Activated CD4-positive, alpha-beta T cell treated with anti-CD3 and anti-CD28 coated beads for 36 hours (primary cell): ENCODE data around the gene PSAPL1. TPM values are rescaled to one million over a fixed set of nuclear protein-coding genes. Genes with fewer than 3 reads are reported as not detected.
A peak's percentile ranks its signal among the peaks of the same experiment; 100 is the strongest.

Source experiments
- ATAC-seq: fragments of 200-7000 bp; cut with Tn5 transposase; one replicate; pipeline ENCODE4 v1.10.0; 2021; ENCODE audit warnings: mild to moderate bottlenecking, moderate library complexity
- CTCF ChIA-PET: fragments of 350-600 bp; sonication (Branson Sonifier 250); formaldehyde crosslinking; loops from one replicate; lab custom pipeline; 2021; ENCODE audit warnings: antibody characterized with exemption; lab: Charles Lee
- POLR2A ChIA-PET: fragments of 350-600 bp; sonication (Branson Sonifier 250); formaldehyde crosslinking; loops from one replicate; lab custom pipeline; 2021; ENCODE audit warnings: antibody characterized with exemption, inconsistent platforms; lab: Charles Lee
- DNase-seq: peaks from one replicate; pipeline ENCODE4 v3.0.0-alpha.2; 2020
- H3K27ac Mint-ChIP-seq: one replicate; pipeline ENCODE4 v1.8.0; 2021; ENCODE audit warnings: mixed read lengths
- H3K27me3 Mint-ChIP-seq: one replicate; pipeline ENCODE4 v1.8.0; 2021; ENCODE audit warnings: mixed read lengths
- H3K36me3 Mint-ChIP-seq: one replicate; pipeline ENCODE4 v1.8.0; 2021; ENCODE audit warnings: low read depth, mixed read lengths
- H3K4me1 Mint-ChIP-seq: one replicate; pipeline ENCODE4 v1.8.0; 2021; ENCODE audit warnings: mixed read lengths
- H3K4me3 Mint-ChIP-seq: one replicate; pipeline ENCODE4 v1.8.0; 2021; ENCODE audit warnings: mild to moderate bottlenecking, moderate library complexity, mixed read lengths
- H3K9me3 Mint-ChIP-seq: one replicate; pipeline ENCODE4 v1.8.0; 2021; ENCODE audit warnings: low read depth, mixed read lengths
- intact Hi-C, 2 experiments: fragments of 100-400 bp; cut with DNase I in 1 of 2; cut with micrococcal nuclease in 1 of 2; formaldehyde crosslinking; loops; one replicate each; pipeline versions ENCODE4 v1.14.2 to v1.15.1; 2022 to 2024; cut with DNase I, micrococcal nuclease
- total RNA-seq, 2 experiments: library from RNA; stranded (reverse); gene quantifications; one replicate each; pipeline ENCODE4 v1.2.3, GENCODE V29; 2021

PSAPL1 gene
- total RNA-seq, 2 experiments from 2014 or later = not detected

DNA sequence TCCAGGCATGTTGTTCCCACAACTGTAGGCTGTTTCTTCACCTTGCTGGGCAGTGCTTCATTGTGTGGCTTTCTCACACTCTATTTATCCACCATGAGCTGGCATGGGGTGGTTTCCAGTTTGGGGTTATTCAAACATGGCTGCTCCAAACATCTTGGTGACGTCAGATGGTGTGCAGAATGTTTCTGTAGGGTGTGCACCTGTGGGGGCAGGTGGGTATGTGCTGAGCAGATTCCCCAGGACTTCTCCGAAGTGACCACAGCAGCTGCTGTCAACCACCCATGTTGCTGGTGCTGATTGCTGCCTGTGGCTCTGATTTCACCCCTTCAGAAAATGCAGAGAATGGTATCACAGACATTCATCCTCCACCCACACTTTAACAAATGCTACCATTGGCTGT is 5.0 kb upstream of the PSAPL1 start:
- CTCF ChIA-PET = no interaction called here
- Mint-ChIP-seq H3K4me1 (no peaks in the 10 kb centered on the region), H3K36me3 (no peaks in the 10 kb centered on the region), H3K4me3 (no peak overlapping the region), H3K27ac (no peak overlapping the region), H3K9me3 (no peaks in the 10 kb centered on the region), H3K27me3 (peaks cover 11% of the 10 kb centered on the region)
- POLR2A ChIA-PET = no interaction called here
- intact Hi-C loops = no loop called here
- ATAC-seq (no peak), DNase-seq (no peak)

DNA sequence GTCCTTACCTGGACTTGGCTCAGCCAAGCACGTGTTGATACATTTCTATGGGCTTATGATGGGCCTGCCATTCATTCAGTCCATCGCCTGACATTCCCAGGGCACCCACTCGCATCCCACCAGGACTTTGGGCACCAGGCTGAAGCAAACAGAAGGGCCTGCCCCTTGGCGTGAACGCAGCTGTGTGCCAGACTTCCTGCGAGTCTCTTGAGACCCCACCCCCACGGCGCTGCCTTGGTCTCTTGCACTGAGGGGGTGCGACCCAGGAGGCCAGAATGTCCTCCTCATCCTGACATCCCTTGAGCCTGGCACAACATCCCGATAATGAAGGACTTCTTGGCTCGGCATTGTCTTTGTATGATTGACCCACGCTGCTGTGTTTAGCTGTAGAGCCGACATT is 1.5 kb upstream of the PSAPL1 start:
- no peaks in the 10 kb centered on the region for H3K9me3 Mint-ChIP-seq
- peaks cover 2% of the 10 kb centered on the region for H3K27me3 Mint-ChIP-seq
- intact Hi-C loops = no loop called here
- H3K36me3 Mint-ChIP-seq = no peaks in the 10 kb centered on the region
- CTCF ChIA-PET = no interaction called here
- H3K4me3 Mint-ChIP-seq = no peak overlapping the region
- POLR2A ChIA-PET = no interaction called here
- H3K27ac Mint-ChIP-seq = no peak overlapping the region
- no peaks in the 10 kb centered on the region for H3K4me1 Mint-ChIP-seq
- DNase-seq = no peak
- no peak for ATAC-seq

DNA sequence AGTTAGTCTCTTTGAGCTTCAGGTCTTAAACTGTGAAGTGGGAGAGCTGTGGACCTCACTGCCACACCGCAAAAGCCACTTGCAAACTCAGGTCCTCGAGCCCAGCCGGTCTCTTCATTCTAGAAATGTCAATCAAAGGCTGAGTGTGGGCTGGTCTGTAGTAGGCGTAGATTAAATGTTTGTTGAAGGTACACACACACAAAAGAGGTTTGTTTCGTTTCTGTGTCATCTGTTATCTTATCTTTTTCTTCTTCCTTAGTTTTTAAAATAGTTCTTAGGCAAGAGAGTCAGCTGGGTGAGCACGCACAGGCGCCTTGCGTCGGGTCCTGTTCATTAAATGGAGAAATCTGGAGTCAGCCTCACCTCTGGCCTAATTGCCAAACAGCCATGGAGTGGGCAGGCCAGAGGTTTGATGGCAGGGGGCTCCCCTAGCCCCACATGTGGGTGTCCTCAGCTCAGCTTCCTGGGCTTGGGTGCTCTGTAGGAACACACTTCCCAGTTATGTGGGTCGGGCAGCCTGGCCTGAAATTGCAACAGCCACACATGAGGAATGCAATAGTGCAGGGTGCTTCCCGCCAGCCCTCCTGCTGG is 836 bp upstream of the PSAPL1 start:
- ATAC-seq (no peak), DNase-seq (no peak)
- Mint-ChIP-seq H3K36me3 (no peaks in the 10 kb centered on the region), H3K27me3 (peaks cover 2% of the 10 kb centered on the region), H3K27ac (no peak overlapping the region), H3K4me3 (no peak overlapping the region), H3K4me1 (no peaks in the 10 kb centered on the region), H3K9me3 (no peaks in the 10 kb centered on the region)
- ChIA-PET CTCF (interaction anchor here (0.6 kb wide), 1 partner anchor 1442 kb away, joined by 3 read pairs; no protein-coding TSS in a partner anchor), POLR2A (no interaction called here)
- intact Hi-C loops = no loop called here

DNA sequence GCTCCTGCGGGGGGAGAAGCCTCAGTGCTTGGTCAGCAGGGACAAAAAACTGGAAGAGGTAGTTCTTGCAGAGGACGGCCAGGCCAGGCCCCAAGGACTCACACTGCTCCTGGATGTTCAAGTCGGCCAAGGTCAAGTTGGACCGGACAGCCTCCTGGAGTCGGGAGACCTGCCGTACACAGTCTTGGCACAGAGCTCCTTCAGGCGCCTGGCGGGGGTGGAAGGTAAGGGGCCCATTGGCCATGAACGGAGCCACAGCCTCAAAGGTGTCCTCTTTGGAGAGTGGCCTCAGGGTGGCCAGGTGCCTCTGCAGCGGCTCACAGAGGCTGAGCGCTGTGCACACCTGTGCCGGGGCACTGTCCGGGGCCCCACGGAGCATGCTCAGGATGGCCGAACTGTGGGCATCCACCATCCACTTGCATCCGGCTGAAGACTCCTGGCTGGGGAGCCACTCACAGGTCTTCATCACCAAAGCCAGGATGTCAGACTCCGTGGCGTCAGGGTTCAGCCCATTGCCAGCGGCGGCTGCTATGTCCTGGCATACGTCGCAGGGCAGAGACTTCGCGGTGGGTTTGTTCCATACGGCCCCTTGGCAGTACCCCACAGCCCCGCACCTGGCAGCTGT is 477 bp downstream of the PSAPL1 start:
- DNase-seq (no peak), ATAC-seq (no peak)
- intact Hi-C loops = no loop called here
- Mint-ChIP-seq H3K27me3 (peaks cover 2% of the 10 kb centered on the region), H3K27ac (no peak overlapping the region), H3K9me3 (no peaks in the 10 kb centered on the region), H3K4me1 (no peaks in the 10 kb centered on the region), H3K4me3 (no peak overlapping the region), H3K36me3 (no peaks in the 10 kb centered on the region)
- POLR2A ChIA-PET = no interaction called here
- CTCF ChIA-PET = no interaction called here

DNA sequence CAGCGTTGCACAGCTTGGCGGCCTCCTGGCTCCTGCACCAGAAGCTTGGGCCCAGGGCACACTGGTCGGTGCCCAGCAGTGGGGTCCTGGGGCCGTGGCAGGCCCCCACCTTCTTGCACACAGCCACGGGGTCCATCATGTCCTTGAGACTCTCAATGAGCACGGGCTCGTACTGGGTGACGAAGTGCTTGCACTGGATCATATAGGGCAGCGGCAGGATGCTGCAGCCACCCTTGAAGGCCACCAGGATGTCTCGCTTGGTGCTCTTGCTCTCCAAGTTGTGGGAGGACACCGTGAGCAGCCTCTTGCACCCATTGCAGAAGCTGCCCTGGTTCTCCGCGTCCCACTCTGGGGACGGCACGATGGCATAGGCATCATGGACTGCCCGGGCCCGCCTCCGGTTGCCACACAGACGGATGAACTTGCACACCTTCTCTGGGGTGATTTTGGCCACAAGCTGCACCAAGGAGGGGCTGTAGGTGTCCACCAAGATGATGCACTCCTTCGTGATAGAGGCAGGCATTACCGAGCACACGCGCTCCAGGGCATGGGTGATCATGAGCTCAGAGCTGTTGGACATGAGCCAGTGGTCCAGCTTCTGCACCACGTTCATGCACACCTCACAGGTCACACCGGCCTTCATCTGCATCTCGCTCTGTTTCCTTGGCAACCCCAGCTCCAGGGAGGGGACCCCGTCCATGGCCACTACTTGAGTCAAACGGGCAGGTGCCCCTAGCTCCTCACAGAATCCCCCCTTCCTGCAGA is 1.2 kb downstream of the PSAPL1 start:
- Mint-ChIP-seq H3K4me3 (no peak overlapping the region), H3K9me3 (no peaks in the 10 kb centered on the region), H3K4me1 (no peaks in the 10 kb centered on the region), H3K27me3 (peaks cover 2% of the 10 kb centered on the region), H3K36me3 (no peaks in the 10 kb centered on the region), H3K27ac (no peak overlapping the region)
- ATAC-seq (no peak), DNase-seq (no peak)
- ChIA-PET POLR2A (no interaction called here), CTCF (no interaction called here)
- intact Hi-C loops = no loop called here

DNA sequence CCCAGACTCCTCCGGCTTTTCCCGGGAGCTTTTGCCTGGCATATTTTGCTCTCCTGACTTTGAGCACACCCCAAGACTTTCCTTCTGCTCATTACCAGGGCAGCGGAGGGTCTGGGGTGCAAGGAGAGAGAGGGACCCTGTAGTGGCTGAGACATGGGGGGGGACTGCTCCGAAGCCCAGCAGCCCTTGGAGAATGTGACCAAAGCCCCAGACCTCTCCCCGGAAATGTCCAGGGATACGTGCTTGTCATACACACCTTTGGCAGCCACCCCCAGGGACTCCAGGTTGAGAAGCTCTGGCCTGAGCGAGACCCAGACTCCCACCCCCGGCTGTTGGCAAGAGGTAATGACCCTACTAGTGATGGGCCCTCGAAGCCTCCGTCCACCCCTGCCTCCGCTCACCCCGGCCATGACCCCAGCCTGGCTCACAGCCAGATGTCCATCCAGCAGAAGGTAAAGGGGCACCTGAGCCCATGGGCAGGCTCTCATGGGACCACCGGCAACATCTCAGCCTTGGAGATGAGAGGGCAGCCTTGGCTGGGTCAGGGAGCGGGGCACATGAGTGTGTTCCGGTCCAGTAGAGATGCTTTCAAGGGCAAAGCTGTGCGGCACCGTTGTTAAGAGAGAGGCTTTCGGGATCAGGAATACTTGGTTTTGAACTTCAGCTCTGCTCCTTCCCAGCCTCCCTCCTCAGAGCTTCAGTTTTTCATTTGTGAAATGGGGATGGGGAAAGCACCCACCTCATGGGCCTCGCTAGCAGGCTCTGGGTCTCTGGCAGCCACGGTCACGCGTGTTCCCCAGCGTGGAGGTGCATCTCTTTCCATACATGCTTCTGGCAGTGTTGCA is 2.0 kb downstream of the PSAPL1 start:
- no peak overlapping the region for H3K4me3 Mint-ChIP-seq
- DNase-seq (no peak), ATAC-seq (no peak)
- intact Hi-C loops = no loop called here
- CTCF ChIA-PET = no interaction called here
- no peak overlapping the region for H3K27ac Mint-ChIP-seq
- no peaks in the 10 kb centered on the region for H3K9me3 Mint-ChIP-seq
- peaks cover 1% of the 10 kb centered on the region for H3K27me3 Mint-ChIP-seq
- H3K4me1 Mint-ChIP-seq = no peaks in the 10 kb centered on the region
- POLR2A ChIA-PET = no interaction called here
- no peaks in the 10 kb centered on the region for H3K36me3 Mint-ChIP-seq

DNA sequence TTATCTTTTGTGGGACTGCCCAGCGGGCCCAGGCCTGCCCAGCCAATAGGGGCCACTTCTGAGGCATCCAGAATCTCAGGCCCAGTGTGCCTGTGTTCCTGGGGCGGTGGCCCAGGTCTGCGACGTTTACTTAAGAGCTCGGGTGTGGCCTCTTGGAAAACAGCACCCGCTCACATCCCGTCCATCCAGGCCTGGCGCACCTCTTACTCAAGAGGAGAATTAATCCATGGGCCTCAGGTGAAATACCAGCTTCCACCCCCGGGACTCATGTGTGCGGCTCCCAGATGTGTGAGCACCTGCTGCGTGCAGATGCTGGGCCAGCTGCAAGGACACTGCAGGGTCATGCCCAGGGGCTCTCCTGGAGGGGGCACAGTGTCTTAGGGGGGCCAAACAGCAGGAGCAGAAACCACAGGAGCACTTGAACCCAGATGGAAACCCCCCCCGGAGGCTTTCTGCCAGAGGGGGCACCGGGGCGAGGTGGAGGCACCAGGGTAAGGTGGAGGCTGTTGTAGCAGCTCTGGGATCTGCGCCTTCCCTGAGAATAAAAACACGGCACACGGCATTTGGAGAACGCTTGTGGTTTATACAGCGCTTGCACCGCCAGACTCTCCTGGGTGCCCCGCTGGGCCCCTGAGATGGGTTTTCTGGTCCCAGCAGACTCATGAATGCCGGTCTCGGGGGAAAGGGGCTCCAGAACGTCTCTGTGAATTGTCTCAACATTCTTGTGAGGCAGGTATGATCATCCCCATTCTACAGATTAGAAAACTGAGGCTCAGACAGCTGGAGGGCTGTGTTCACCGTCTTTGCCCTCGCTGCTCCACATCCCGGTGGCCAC is 2.8 kb downstream of the PSAPL1 start:
- H3K36me3 Mint-ChIP-seq = no peaks in the 10 kb centered on the region
- no peaks in the 10 kb centered on the region for H3K27me3 Mint-ChIP-seq
- ATAC-seq = no peak
- ChIA-PET CTCF (no interaction called here), POLR2A (no interaction called here)
- no peaks in the 10 kb centered on the region for H3K4me1 Mint-ChIP-seq
- intact Hi-C loops = no loop called here
- no peak overlapping the region for H3K4me3 Mint-ChIP-seq
- no peak overlapping the region for H3K27ac Mint-ChIP-seq
- no peaks in the 10 kb centered on the region for H3K9me3 Mint-ChIP-seq
- no peak for DNase-seq

DNA sequence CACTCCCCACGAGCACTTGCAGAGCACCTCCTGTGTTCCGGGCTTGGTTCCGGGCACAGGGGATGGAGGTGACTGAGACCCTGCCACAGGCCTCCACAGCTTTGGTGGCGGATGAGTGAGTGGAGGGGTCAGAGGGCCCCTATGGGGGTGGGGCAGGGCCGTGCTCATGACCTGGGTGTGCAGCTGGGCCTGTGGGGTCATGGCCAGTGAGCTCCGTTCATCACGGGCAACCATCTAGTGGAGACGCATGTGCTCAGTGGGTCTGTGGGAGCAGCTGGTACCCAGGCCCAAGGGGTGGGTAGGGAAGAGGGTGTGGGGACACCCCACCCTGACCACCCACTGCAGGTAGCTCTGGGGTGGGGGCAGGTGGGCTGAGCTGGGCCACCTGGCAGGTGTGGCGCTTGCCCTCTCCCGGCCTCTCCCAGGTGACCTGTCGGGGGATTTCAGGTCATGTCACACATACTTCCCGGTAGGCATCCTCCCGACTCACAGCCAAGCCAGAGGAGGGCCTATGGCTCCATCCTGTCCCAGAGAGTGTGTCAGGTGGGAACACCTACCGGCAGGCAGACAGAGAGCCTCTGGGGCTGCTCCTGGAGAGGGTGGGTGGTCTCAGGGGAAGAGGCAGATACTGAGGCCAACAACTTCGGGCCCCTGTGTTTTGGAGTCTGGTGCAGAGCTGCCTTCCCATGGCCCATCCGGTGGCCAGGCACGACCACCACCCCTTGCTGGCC is 3.6 kb downstream of the PSAPL1 start:
- no peaks in the 10 kb centered on the region for H3K36me3 Mint-ChIP-seq
- H3K9me3 Mint-ChIP-seq = no peaks in the 10 kb centered on the region
- no peak for ATAC-seq
- POLR2A ChIA-PET = no interaction called here
- no peaks in the 10 kb centered on the region for H3K4me1 Mint-ChIP-seq
- CTCF ChIA-PET = interaction anchor here (0.6 kb wide), 1 partner anchor 96 kb away, joined by 3 read pairs; no protein-coding TSS in a partner anchor
- H3K27ac Mint-ChIP-seq = no peak overlapping the region
- intact Hi-C loops = no loop called here
- no peaks in the 10 kb centered on the region for H3K27me3 Mint-ChIP-seq
- no peak overlapping the region for H3K4me3 Mint-ChIP-seq
- DNase-seq = peak; percentile 3

DNA sequence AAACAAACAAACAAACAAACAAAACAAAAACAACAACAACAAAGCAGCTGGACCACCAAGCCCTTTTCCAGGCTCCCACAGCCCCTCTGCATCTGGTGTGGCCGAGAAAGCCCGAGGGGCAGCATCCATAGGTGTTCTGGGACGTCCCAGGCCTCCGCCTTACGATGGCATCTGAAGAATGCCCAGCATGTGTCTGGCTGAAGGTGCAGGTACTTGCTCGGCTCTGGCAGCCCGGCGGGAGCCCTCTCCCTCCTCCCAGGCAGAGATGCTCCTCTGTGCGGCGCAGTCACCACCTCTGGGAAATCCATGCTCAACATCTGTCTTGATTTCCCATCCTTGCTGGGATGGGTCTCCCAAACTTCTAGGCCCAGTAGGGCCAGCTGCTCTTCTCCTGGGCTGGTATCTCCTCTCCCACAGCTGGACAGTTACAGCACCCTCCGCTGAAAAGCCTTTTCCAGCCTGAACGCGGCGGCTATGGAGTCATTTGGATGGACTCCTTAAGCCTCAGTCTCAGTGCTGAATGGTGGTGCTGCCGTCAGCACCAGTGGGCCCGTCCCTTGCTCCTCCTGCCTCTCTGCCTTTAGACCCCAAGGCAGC is 4.3 kb downstream of the PSAPL1 start:
- ChIA-PET POLR2A (no interaction called here), CTCF (interaction anchor here (0.6 kb wide), 1 partner anchor 97 kb away, joined by 3 read pairs; no protein-coding TSS in a partner anchor)
- DNase-seq (peak; percentile 1), ATAC-seq (no peak)
- no peak overlapping the region for H3K27ac Mint-ChIP-seq
- no peaks in the 10 kb centered on the region for H3K4me1 Mint-ChIP-seq
- intact Hi-C loops = no loop called here
- H3K9me3 Mint-ChIP-seq = no peaks in the 10 kb centered on the region
- H3K4me3 Mint-ChIP-seq = no peak overlapping the region
- no peaks in the 10 kb centered on the region for H3K27me3 Mint-ChIP-seq
- no peaks in the 10 kb centered on the region for H3K36me3 Mint-ChIP-seq

DNA sequence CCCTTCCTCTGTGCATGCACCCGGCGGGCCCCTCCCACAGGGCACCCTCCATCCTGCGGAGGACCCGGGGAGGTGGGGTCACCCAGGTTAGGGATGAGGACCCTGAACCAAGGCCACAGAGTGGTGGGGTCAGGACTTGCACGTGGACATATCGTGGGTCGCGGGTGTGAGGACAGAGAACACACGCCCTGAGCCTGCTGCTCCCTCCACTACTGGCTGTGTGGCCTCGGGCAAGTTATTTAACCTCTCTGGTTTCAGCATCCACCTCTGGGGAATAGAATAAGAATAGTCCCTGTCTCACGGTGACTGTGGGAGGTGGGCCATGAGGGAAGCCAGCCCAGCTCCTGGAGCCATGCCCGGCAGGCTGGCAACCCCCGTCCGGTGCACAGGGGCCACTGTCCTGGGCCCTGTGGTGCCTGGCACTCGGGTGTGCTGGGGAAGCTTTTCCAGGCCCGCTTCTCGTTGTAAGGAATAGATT is 5.1 kb downstream of the PSAPL1 start:
- intact Hi-C loops = no loop called here
- POLR2A ChIA-PET = no interaction called here
- no peaks in the 10 kb centered on the region for H3K4me1 Mint-ChIP-seq

More for the DNA sequence above, 5.1 kb downstream of the PSAPL1 start:
- Mint-ChIP-seq H3K36me3 (no peaks in the 10 kb centered on the region), H3K4me3 (no peak overlapping the region), H3K27ac (no peak overlapping the region), H3K9me3 (no peaks in the 10 kb centered on the region), H3K27me3 (no peaks in the 10 kb centered on the region)
- DNase-seq = peak; percentile 2
- ATAC-seq = no peak
- CTCF ChIA-PET = no interaction called here
